ENCODE results near the gene ITPR1. TPM values are rescaled to one million over a fixed set of nuclear protein-coding genes. Genes with fewer than 3 reads are reported as not detected.

ITPR1 gene
- total and polyA plus RNA-seq, 10 of the 15 experiments (the other 5 are each of a cell fraction or from before 2014, with no cell fraction given): 12.2 to 239 (median 28.4) TPM

- ChIA-PET CTCF (interaction anchor here (0.7 to 4.2 kb wide), 15 partner anchors 10 to 141 kb away, joined by 3 to 32 read pairs (median 4); partner anchors contain the start of gene BHLHE40), POLR2A (interaction anchor here (0.6 to 10.7 kb wide), 12 partner anchors 11 to 165 kb away, joined by 3 to 73 read pairs (median 3); partner anchors contain the start of gene BHLHE40), RAD21 (ENCODE audit: unreplicated experiment) (interaction anchor here (0.6 to 14.9 kb wide), 14 partner anchors 8 to 219 kb away, joined by 3 to 325 read pairs (median 4); partner anchors contain the start of gene BHLHE40), SMC1A (ENCODE audit: uncharacterized antibody, unreplicated experiment) (interaction anchor here (0.8 to 11.7 kb wide), 20 partner anchors 10 to 216 kb away, joined by 3 to 185 read pairs (median 4); partner anchors contain the start of gene BHLHE40)
- H3K9ac ChIP-seq (ENCODE audit: control insufficient read depth, insufficient read depth, low read length): no peak overlapping the region
- H3K4me3 ChIP-seq: no peak overlapping the region
- intact Hi-C loops (cut with micrococcal nuclease; ENCODE audit: unreplicated experiment): no loop called here
- H3K36me3 ChIP-seq (ENCODE audit: control insufficient read depth in 2 of 2, insufficient read depth in 2 of 2, low read length in 1 of 2): peaks cover 0 to 2% of the 10 kb centered on the region in 2 experiments; a peak in 3 of 4 replicates
- no peak for FAIRE-seq
- H3K4me2 ChIP-seq (ENCODE audit: control insufficient read depth, insufficient read depth): no peak overlapping the region
- no peak overlapping the region for H2AFZ ChIP-seq (ENCODE audit: control insufficient read depth, low read depth, low read length)
- peak; percentile 79 for DNase-seq (ENCODE audit: low read depth, low spot score)
- H3K79me2 ChIP-seq (ENCODE audit: control insufficient read depth, insufficient read depth, low read length): no peaks in the 10 kb centered on the region
- 3% methylated on average over 4 of the region's 4 CpGs for WGBS (ENCODE audit: insufficient coverage, insufficient replicate concordance, low lambda C conversion rate, missing lambda C conversion rate)
- BruUV-seq (replicated peaks): no TSS peak
- H4K20me1 ChIP-seq (ENCODE audit: control insufficient read depth, insufficient read depth): no peaks in the 10 kb centered on the region
- H3K9me3 ChIP-seq (replicated peaks; ENCODE audit: control insufficient read depth, insufficient read depth, low read length): no peaks in the 10 kb centered on the region; the same call in 2 of the 3 replicates
- no peak overlapping the region for H3K27ac ChIP-seq (ENCODE audit: control insufficient read depth, insufficient read depth)
- in situ Hi-C loops (cut with MboI): loop anchor here (10.0 kb wide), 1 partner anchor 356 kb away; no protein-coding TSS in a partner anchor
- H3K4me1 ChIP-seq (ENCODE audit: control insufficient read depth, insufficient read depth, low read length): peaks cover 27% of the 10 kb centered on the region
- ATAC-seq: peak; percentile 81
- H3K27me3 ChIP-seq (replicated peaks in 1 of 2; ENCODE audit: control insufficient read depth in 2 of 2, insufficient read depth in 2 of 2, low read length in 1 of 2): no peaks in the 10 kb centered on the region
- TF ChIP-seq TBL1XR1 (IDR thresholded peaks at IDR 0.05; ENCODE audit: low read depth, low read length) (peak; percentile 23; the same call in 1 of the 2 replicates), BMI1 (IDR thresholded peaks at IDR 0.05; ENCODE audit: borderline replicate concordance) (0 out of 2 replicates have a peak, but pooled peaks have one; percentile 30), MTA2 (IDR thresholded peaks at IDR 0.05; ENCODE audit: low read depth) (peak; percentile 74), GABPA (IDR thresholded peaks at IDR 0.05; ENCODE audit: low read depth) (no peak), MAX (IDR thresholded peaks at IDR 0.05; ENCODE audit: low read depth, low read length) (no peak), YY1 (IDR thresholded peaks at IDR 0.05; ENCODE audit: low read depth, low read length) (no peak), IKZF2 (IDR thresholded peaks at IDR 0.05) (peak in 1 of 2 experiments; percentile 70; a peak in 2 of 4 replicates), RFX5 (IDR thresholded peaks at IDR 0.05; ENCODE audit: low read depth, low read length) (no peak), SREBF1 (IDR thresholded peaks at IDR 0.05; ENCODE audit: low read length) (no peak), ZNF274 (IDR thresholded peaks at IDR 0.05; ENCODE audit: insufficient read depth, insufficient read length) (no peak), SRF (IDR thresholded peaks at IDR 0.05; ENCODE audit: low read depth in 2 of 2, low read length in 2 of 2) (no peak), KAT2A (conservative IDR thresholded peaks at IDR 0.05; ENCODE audit: control insufficient read depth, low read depth, low read length) (no peak), MYB (IDR thresholded peaks at IDR 0.05; ENCODE audit: borderline replicate concordance, low read depth, low read length) (no peak), RAD51 (IDR thresholded peaks at IDR 0.05) (no peak), RELA (IDR thresholded peaks at IDR 0.05; ENCODE audit: borderline replicate concordance, partially characterized antibody) (no peak), POLR2A (IDR thresholded peaks at IDR 0.05; ENCODE audit: low read depth, low read length) (no peak), HDAC6 (IDR thresholded peaks at IDR 0.05; ENCODE audit: unreplicated experiment) (no peak), RB1 (IDR thresholded peaks at IDR 0.05; ENCODE audit: borderline replicate concordance) (no peak), TAF1 (IDR thresholded peaks at IDR 0.05; ENCODE audit: borderline replicate concordance, low read depth, low read length) (0 out of 2 replicates have a peak, but pooled peaks have one; percentile 29), ASH2L (IDR thresholded peaks at IDR 0.05; ENCODE audit: borderline replicate concordance, low read depth) (no peak), CREB1 (IDR thresholded peaks at IDR 0.05; ENCODE audit: low read depth) (no peak), HCFC1 (IDR thresholded peaks at IDR 0.05; ENCODE audit: low read length) (no peak), NFYA (IDR thresholded peaks at IDR 0.05; ENCODE audit: borderline replicate concordance, low read depth, low read length) (no peak)
- TF ChIP-seq, protein P1, sequence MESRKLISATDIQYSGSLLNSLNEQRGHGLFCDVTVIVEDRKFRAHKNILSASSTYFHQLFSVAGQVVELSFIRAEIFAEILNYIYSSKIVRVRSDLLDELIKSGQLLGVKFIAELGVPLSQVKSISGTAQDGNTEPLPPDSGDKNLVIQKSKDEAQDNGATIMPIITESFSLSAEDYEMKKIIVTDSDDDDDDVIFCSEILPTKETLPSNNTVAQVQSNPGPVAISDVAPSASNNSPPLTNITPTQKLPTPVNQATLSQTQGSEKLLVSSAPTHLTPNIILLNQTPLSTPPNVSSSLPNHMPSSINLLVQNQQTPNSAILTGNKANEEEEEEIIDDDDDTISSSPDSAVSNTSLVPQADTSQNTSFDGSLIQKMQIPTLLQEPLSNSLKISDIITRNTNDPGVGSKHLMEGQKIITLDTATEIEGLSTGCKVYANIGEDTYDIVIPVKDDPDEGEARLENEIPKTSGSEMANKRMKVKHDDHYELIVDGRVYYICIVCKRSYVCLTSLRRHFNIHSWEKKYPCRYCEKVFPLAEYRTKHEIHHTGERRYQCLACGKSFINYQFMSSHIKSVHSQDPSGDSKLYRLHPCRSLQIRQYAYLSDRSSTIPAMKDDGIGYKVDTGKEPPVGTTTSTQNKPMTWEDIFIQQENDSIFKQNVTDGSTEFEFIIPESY (IDR thresholded peaks at IDR 0.05): no peak
These were observed 345.5 kb downstream of the ITPR1 start for GRCh38 chr3:4838621-4839022.

Data from GM12878 (cell line).